ENCODE data around the gene MCC. TPM values are rescaled to one million over a fixed set of nuclear protein-coding genes. Genes with fewer than 3 reads are reported as not detected.

MCC gene
- total and polyA plus RNA-seq, 2 donors from 2014 or later = 2.4 to 20.6 TPM

GRCh38 chr5:113029614-113030013 lies 458.6 kb downstream of the MCC start:
- DNase-seq (no peak), FAIRE-seq (no peak)
- H3K36me3 ChIP-seq (ENCODE audit: control insufficient read depth in 2 of 3, insufficient read depth in 3 of 3, low read length in 3 of 3) = peaks cover 0 to 14% (median 11%) of the 10 kb centered on the region in 3 donors
- H3K4me1 ChIP-seq (ENCODE audit: control insufficient read depth in 2 of 3, insufficient read depth in 2 of 3, low read depth in 1 of 3, low read length in 3 of 3) = no peaks in the 10 kb centered on the region
- no peak overlapping the region for H3K9ac ChIP-seq (ENCODE audit: low read length in 3 of 3)
- no peaks in the 10 kb centered on the region for H3K27me3 ChIP-seq (ENCODE audit: control insufficient read depth, insufficient read depth, low read length)
- TF ChIP-seq CTCF (IDR thresholded peaks at IDR 0.05; ENCODE audit: borderline replicate concordance, extremely low read depth, insufficient read depth) = no peak
- no peaks in the 10 kb centered on the region for H3K9me3 ChIP-seq (ENCODE audit: control insufficient read depth in 2 of 3, insufficient read depth in 1 of 3, low read length in 3 of 3)
- no peak overlapping the region for H3K27ac ChIP-seq (ENCODE audit: low read depth in 2 of 2, low read length in 2 of 2)
- no peak overlapping the region for H3K4me3 ChIP-seq (ENCODE audit: low read length in 3 of 3)
- intact Hi-C loops (cut with DNase I) = no loop called here

- H3K36me3 ChIP-seq (ENCODE audit: control insufficient read depth in 2 of 3, insufficient read depth in 3 of 3, low read length in 3 of 3) = peaks cover 2 to 14% (median 14%) of the 10 kb centered on the region in 3 donors
- intact Hi-C loops (cut with DNase I) = no loop called here
- H3K4me3 ChIP-seq (ENCODE audit: low read length in 3 of 3) = no peak overlapping the region
- no peak for TF ChIP-seq CTCF (IDR thresholded peaks at IDR 0.05; ENCODE audit: borderline replicate concordance, extremely low read depth, insufficient read depth)
- H3K27ac ChIP-seq (ENCODE audit: low read depth in 2 of 2, low read length in 2 of 2) = no peak overlapping the region
- no peaks in the 10 kb centered on the region for H3K9me3 ChIP-seq (ENCODE audit: control insufficient read depth in 2 of 3, insufficient read depth in 1 of 3, low read length in 3 of 3)
- FAIRE-seq = no peak
- H3K27me3 ChIP-seq (ENCODE audit: control insufficient read depth, insufficient read depth, low read length) = no peaks in the 10 kb centered on the region
- no peak overlapping the region for H3K9ac ChIP-seq (ENCODE audit: low read length in 3 of 3)
- no peak for DNase-seq
- H3K4me1 ChIP-seq (ENCODE audit: control insufficient read depth in 2 of 3, insufficient read depth in 2 of 3, low read depth in 1 of 3, low read length in 3 of 3) = no peaks in the 10 kb centered on the region
Measured at GRCh38 chr5:113027431-113027830, 460.8 kb downstream of the MCC start.

GRCh38 chr5:113027015-113027414 lies 461.2 kb downstream of the MCC start:
- Histone ChIP-seq H3K27ac (ENCODE audit: low read depth in 2 of 2, low read length in 2 of 2) (no peak overlapping the region), H3K36me3 (ENCODE audit: control insufficient read depth in 2 of 3, insufficient read depth in 3 of 3, low read length in 3 of 3) (peaks cover 2 to 14% (median 14%) of the 10 kb centered on the region in 3 donors), H3K4me3 (ENCODE audit: low read length in 3 of 3) (no peak overlapping the region), H3K27me3 (ENCODE audit: control insufficient read depth, insufficient read depth, low read length) (no peaks in the 10 kb centered on the region), H3K9ac (ENCODE audit: low read length in 3 of 3) (no peak overlapping the region), H3K9me3 (ENCODE audit: control insufficient read depth in 2 of 3, insufficient read depth in 1 of 3, low read length in 3 of 3) (no peaks in the 10 kb centered on the region), H3K4me1 (ENCODE audit: control insufficient read depth in 2 of 3, insufficient read depth in 2 of 3, low read depth in 1 of 3, low read length in 3 of 3) (no peaks in the 10 kb centered on the region)
- intact Hi-C loops (cut with DNase I) = no loop called here
- no peak for FAIRE-seq
- no peak for DNase-seq
- no peak for TF ChIP-seq CTCF (IDR thresholded peaks at IDR 0.05; ENCODE audit: borderline replicate concordance, extremely low read depth, insufficient read depth)

- H3K36me3 ChIP-seq (ENCODE audit: control insufficient read depth in 2 of 3, insufficient read depth in 3 of 3, low read length in 3 of 3) = peaks cover 2 to 14% (median 14%) of the 10 kb centered on the region in 3 donors
- intact Hi-C loops (cut with DNase I) = no loop called here
- H3K27ac ChIP-seq (ENCODE audit: low read depth in 2 of 2, low read length in 2 of 2) = no peak overlapping the region
- H3K9ac ChIP-seq (ENCODE audit: low read length in 3 of 3) = no peak overlapping the region
- H3K9me3 ChIP-seq (ENCODE audit: control insufficient read depth in 2 of 3, insufficient read depth in 1 of 3, low read length in 3 of 3) = no peaks in the 10 kb centered on the region
- DNase-seq = no peak
- FAIRE-seq = no peak
- no peak for TF ChIP-seq CTCF (IDR thresholded peaks at IDR 0.05; ENCODE audit: borderline replicate concordance, extremely low read depth, insufficient read depth)
- H3K4me3 ChIP-seq (ENCODE audit: low read length in 3 of 3) = no peak overlapping the region
- H3K4me1 ChIP-seq (ENCODE audit: control insufficient read depth in 2 of 3, insufficient read depth in 2 of 3, low read depth in 1 of 3, low read length in 3 of 3) = no peaks in the 10 kb centered on the region
- H3K27me3 ChIP-seq (ENCODE audit: control insufficient read depth, insufficient read depth, low read length) = no peaks in the 10 kb centered on the region
Measured at GRCh38 chr5:113026211-113026610, 462.0 kb downstream of the MCC start.

All from kidney (tissue), 14 donors.